CD4-positive, alpha-beta T cell treated with Interferon gamma for 1 hour (primary cell): ENCODE data around the gene EGLN1.

ENCODE experiments used
- DNase-seq: peaks from one replicate; pipeline ENCODE4 v3.0.0-alpha.2; 2020

EGLN1 gene

GRCh38 chr1:231324660-231325059 lies 97.4 kb downstream of the EGLN1 start:
- no peak for DNase-seq

- no peak for DNase-seq
Measured at GRCh38 chr1:231322880-231323530, 99.1 kb downstream of the EGLN1 start.

- no peak for DNase-seq
Measured at GRCh38 chr1:231319080-231319479, 103.0 kb downstream of the EGLN1 start.

- no peak for DNase-seq
Measured at GRCh38 chr1:231318568-231318967, 103.5 kb downstream of the EGLN1 start.

GRCh38 chr1:231318015-231318355 lies 104.1 kb downstream of the EGLN1 start:
- DNase-seq: no peak

GRCh38 chr1:231317306-231318014 lies 104.6 kb downstream of the EGLN1 start:
- no peak for DNase-seq

- peak; percentile 30 for DNase-seq
Measured at GRCh38 chr1:231315887-231316286, 106.2 kb downstream of the EGLN1 start.
